GM19043 (cell line): Measurements from ENCODE around the gene SNX10.
"Not testable (repeated sequence)": the region's sequence is repeated elsewhere in the genome, so short reads cannot be mapped to it uniquely, and the experiment has no call there.

ENCODE experiments used
- ATAC-seq: cut with Tn5 transposase; IDR thresholded peaks from one replicate; pipeline ENCODE4 v1.9.1; 2021; ENCODE audit warnings: low read depth; ENCODE audit not compliant: unreplicated experiment

Gene SNX10

GRCh38 chr7:26291699-26292538, at the start of gene SNX10:
Gene SNX10, plus strand, starts transcription at chr7:26291862. Its CDS starts 54,581 bp downstream, at chr7:26346443.
- ATAC-seq = peak; percentile 70

- ATAC-seq = no peak
Observed at GRCh38 chr7:26245150-26245549, 46.5 kb upstream of the SNX10 start.

- ATAC-seq = no peak
Observed at GRCh38 chr7:26250239-26250638, 41.4 kb upstream of the SNX10 start.

- not testable (repeated sequence) for ATAC-seq
Observed at GRCh38 chr7:26261866-26262265, 29.8 kb upstream of the SNX10 start.

GRCh38 chr7:26265065-26265464, 26.6 kb upstream of the SNX10 start:
- no peak for ATAC-seq

- no peak for ATAC-seq
Observed at GRCh38 chr7:26265499-26266075, 26.1 kb upstream of the SNX10 start.

GRCh38 chr7:26267601-26268166, 24.0 kb upstream of the SNX10 start:
- ATAC-seq = no peak

GRCh38 chr7:26275213-26275612, 16.4 kb upstream of the SNX10 start:
- ATAC-seq = no peak

- no peak for ATAC-seq
Observed at GRCh38 chr7:26278770-26279169, 12.9 kb upstream of the SNX10 start.

- no peak for ATAC-seq
Observed at GRCh38 chr7:26279405-26279804, 12.3 kb upstream of the SNX10 start.

- no peak for ATAC-seq
Observed at GRCh38 chr7:26280097-26280496, 11.6 kb upstream of the SNX10 start.

- ATAC-seq = no peak
Observed at GRCh38 chr7:26280723-26281122, 10.9 kb upstream of the SNX10 start.

GRCh38 chr7:26284477-26284876, 7.2 kb upstream of the SNX10 start:
- ATAC-seq = no peak

GRCh38 chr7:26284995-26285632, 6.5 kb upstream of the SNX10 start:
- ATAC-seq = no peak

- no peak for ATAC-seq
Observed at GRCh38 chr7:26286157-26286556, 5.5 kb upstream of the SNX10 start.

- ATAC-seq = not testable (repeated sequence)
Observed at GRCh38 chr7:26288126-26288525, 3.5 kb upstream of the SNX10 start.

- no peak for ATAC-seq
Observed at GRCh38 chr7:26291251-26291650, 411 bp upstream of the SNX10 start.

GRCh38 chr7:26292768-26293560, 1.3 kb downstream of the SNX10 start:
- no peak for ATAC-seq

GRCh38 chr7:26293569-26294308, 2.1 kb downstream of the SNX10 start:
- ATAC-seq = peak; percentile 76

GRCh38 chr7:26295015-26295414, 3.4 kb downstream of the SNX10 start:
- ATAC-seq = no peak
